WTC11 (cell line): ENCODE data around the gene HLTF.

Experiments
- CREB1 ChIP-seq: sonication (generic); formaldehyde crosslinking; IDR thresholded peaks from 2 replicates; pipeline ENCODE4 v1.8.0; 2023; ENCODE audit warnings: mild to moderate bottlenecking, missing genetic modification reagents
- GABPB1 ChIP-seq: sonication (generic); formaldehyde crosslinking; IDR thresholded peaks from 2 replicates; pipeline ENCODE4 v1.8.1; 2023; ENCODE audit warnings: mild to moderate bottlenecking, missing genetic modification reagents
- JUN ChIP-seq: sonication (generic); formaldehyde crosslinking; IDR thresholded peaks from 2 replicates; pipeline ENCODE4 v1.8.0; 2023; ENCODE audit warnings: mild to moderate bottlenecking, missing genetic modification reagents
- KAT7 ChIP-seq: sonication (generic); formaldehyde crosslinking; IDR thresholded peaks from 2 replicates; pipeline ENCODE4 v1.8.1; 2023; ENCODE audit warnings: missing genetic modification reagents, mild to moderate bottlenecking, borderline replicate concordance
- MYBL2 ChIP-seq: sonication (generic); formaldehyde crosslinking; IDR thresholded peaks from 2 replicates; pipeline ENCODE4 v1.8.1; 2023; ENCODE audit warnings: mild to moderate bottlenecking, moderate library complexity, missing genetic modification reagents
- NR3C1 ChIP-seq: sonication (generic); formaldehyde crosslinking; conservative IDR thresholded peaks from 2 replicates; pipeline ENCODE4 v1.8.1; 2023; ENCODE audit warnings: low read depth, mild to moderate bottlenecking, missing genetic modification reagents
- TP53 ChIP-seq: sonication (generic); formaldehyde crosslinking; IDR thresholded peaks from 2 replicates; pipeline ENCODE4 v1.8.1; 2023; ENCODE audit warnings: mild to moderate bottlenecking, missing genetic modification reagents
- TF ChIP-seq, protein P1 (sequence below): fragments of 200-600 bp; IDR thresholded peaks from 2 replicates; pipeline ENCODE4 v1.8.0; 2022; ENCODE audit warnings: antibody characterized with exemption
- TF ChIP-seq, protein P2 (sequence below): sonication (generic); formaldehyde crosslinking; IDR thresholded peaks from 2 replicates; pipeline ENCODE4 v1.8.1; 2022; ENCODE audit warnings: mild to moderate bottlenecking, moderate library complexity, missing genetic modification reagents
- TF ChIP-seq, protein P3 (sequence below): sonication (generic); formaldehyde crosslinking; conservative IDR thresholded peaks from 2 replicates; pipeline ENCODE4 v1.8.1; 2022; ENCODE audit warnings: mild to moderate bottlenecking, missing genetic modification reagents
- TF ChIP-seq, protein P4 (sequence below): sonication (generic); formaldehyde crosslinking; IDR thresholded peaks from 2 replicates; pipeline ENCODE4 v1.8.0; 2023; ENCODE audit warnings: missing genetic modification reagents, mild to moderate bottlenecking, borderline replicate concordance
- TF ChIP-seq, protein P5 (sequence below): sonication (generic); formaldehyde crosslinking; IDR thresholded peaks from 2 replicates; pipeline ENCODE4 v1.8.1; 2022; ENCODE audit warnings: missing genetic modification reagents, borderline replicate concordance
- TF ChIP-seq, protein P6 (sequence below): sonication (generic); formaldehyde crosslinking; IDR thresholded peaks from 2 replicates; pipeline ENCODE4 v1.8.1; 2023; ENCODE audit warnings: mild to moderate bottlenecking, missing genetic modification reagents, moderate library complexity

DNA sequence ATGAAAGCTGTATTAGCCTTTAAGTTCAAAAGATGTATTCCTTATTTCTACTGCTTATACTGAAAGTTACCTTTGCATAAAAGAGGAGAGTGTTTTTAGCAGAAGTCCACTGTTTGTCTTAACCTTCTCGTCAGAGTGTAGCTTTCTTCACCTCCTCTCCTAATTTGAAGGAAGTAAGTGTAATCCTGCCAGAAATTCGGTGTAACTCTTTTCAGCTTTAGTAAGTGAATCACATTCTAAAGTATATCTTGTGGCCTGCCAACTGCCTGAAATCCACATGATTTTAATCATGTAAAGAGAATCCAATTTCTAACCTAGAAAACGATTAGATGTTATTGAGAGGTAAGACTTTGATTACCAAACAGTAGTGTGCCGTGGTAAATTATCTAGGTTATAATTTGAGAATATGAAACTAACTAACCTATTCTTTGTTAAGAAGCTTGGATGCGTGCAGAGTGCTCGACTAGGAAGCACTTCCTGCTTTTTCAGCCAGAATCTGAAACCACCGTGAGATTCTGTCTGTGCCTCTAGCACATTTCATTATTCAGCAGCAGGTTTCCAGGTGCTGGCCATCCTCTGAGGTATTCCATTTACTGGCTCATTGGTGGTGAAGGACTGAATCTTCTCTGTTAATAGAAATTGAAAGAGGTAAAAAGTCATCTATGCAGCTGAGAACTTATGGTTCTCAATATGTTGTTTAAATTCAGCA, 87.5 kb downstream of the HLTF start:
- TF ChIP-seq, protein P1, sequence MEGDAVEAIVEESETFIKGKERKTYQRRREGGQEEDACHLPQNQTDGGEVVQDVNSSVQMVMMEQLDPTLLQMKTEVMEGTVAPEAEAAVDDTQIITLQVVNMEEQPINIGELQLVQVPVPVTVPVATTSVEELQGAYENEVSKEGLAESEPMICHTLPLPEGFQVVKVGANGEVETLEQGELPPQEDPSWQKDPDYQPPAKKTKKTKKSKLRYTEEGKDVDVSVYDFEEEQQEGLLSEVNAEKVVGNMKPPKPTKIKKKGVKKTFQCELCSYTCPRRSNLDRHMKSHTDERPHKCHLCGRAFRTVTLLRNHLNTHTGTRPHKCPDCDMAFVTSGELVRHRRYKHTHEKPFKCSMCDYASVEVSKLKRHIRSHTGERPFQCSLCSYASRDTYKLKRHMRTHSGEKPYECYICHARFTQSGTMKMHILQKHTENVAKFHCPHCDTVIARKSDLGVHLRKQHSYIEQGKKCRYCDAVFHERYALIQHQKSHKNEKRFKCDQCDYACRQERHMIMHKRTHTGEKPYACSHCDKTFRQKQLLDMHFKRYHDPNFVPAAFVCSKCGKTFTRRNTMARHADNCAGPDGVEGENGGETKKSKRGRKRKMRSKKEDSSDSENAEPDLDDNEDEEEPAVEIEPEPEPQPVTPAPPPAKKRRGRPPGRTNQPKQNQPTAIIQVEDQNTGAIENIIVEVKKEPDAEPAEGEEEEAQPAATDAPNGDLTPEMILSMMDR: no peak
- TF ChIP-seq GABPB1: no peak
- no peak for TF ChIP-seq MYBL2 (CRISPR knock-in tag)
- TF ChIP-seq, protein P2, sequence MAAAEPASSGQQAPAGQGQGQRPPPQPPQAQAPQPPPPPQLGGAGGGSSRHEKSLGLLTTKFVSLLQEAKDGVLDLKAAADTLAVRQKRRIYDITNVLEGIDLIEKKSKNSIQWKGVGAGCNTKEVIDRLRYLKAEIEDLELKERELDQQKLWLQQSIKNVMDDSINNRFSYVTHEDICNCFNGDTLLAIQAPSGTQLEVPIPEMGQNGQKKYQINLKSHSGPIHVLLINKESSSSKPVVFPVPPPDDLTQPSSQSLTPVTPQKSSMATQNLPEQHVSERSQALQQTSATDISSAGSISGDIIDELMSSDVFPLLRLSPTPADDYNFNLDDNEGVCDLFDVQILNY (CRISPR knock-in tag): no peak
- TF ChIP-seq KAT7: no peak
- TF ChIP-seq, protein P3, sequence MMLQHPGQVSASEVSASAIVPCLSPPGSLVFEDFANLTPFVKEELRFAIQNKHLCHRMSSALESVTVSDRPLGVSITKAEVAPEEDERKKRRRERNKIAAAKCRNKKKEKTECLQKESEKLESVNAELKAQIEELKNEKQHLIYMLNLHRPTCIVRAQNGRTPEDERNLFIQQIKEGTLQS (CRISPR knock-in tag): no peak
- TF ChIP-seq, protein P4, sequence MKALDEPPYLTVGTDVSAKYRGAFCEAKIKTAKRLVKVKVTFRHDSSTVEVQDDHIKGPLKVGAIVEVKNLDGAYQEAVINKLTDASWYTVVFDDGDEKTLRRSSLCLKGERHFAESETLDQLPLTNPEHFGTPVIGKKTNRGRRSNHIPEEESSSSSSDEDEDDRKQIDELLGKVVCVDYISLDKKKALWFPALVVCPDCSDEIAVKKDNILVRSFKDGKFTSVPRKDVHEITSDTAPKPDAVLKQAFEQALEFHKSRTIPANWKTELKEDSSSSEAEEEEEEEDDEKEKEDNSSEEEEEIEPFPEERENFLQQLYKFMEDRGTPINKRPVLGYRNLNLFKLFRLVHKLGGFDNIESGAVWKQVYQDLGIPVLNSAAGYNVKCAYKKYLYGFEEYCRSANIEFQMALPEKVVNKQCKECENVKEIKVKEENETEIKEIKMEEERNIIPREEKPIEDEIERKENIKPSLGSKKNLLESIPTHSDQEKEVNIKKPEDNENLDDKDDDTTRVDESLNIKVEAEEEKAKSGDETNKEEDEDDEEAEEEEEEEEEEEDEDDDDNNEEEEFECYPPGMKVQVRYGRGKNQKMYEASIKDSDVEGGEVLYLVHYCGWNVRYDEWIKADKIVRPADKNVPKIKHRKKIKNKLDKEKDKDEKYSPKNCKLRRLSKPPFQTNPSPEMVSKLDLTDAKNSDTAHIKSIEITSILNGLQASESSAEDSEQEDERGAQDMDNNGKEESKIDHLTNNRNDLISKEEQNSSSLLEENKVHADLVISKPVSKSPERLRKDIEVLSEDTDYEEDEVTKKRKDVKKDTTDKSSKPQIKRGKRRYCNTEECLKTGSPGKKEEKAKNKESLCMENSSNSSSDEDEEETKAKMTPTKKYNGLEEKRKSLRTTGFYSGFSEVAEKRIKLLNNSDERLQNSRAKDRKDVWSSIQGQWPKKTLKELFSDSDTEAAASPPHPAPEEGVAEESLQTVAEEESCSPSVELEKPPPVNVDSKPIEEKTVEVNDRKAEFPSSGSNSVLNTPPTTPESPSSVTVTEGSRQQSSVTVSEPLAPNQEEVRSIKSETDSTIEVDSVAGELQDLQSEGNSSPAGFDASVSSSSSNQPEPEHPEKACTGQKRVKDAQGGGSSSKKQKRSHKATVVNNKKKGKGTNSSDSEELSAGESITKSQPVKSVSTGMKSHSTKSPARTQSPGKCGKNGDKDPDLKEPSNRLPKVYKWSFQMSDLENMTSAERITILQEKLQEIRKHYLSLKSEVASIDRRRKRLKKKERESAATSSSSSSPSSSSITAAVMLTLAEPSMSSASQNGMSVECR (CRISPR knock-in tag): no peak
- TF ChIP-seq JUN (CRISPR knock-in tag): no peak
- TF ChIP-seq NR3C1 (CRISPR knock-in tag): no peak
- no peak for TF ChIP-seq CREB1 (CRISPR knock-in tag)
- TF ChIP-seq, protein P5, sequence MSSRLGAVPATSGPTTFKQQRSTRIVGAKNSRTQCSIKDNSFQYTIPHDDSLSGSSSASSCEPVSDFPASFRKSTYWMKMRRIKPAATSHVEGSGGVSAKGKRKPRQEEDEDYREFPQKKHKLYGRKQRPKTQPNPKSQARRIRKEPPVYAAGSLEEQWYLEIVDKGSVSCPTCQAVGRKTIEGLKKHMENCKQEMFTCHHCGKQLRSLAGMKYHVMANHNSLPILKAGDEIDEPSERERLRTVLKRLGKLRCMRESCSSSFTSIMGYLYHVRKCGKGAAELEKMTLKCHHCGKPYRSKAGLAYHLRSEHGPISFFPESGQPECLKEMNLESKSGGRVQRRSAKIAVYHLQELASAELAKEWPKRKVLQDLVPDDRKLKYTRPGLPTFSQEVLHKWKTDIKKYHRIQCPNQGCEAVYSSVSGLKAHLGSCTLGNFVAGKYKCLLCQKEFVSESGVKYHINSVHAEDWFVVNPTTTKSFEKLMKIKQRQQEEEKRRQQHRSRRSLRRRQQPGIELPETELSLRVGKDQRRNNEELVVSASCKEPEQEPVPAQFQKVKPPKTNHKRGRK (CRISPR knock-in tag): no peak
- TF ChIP-seq, protein P6, sequence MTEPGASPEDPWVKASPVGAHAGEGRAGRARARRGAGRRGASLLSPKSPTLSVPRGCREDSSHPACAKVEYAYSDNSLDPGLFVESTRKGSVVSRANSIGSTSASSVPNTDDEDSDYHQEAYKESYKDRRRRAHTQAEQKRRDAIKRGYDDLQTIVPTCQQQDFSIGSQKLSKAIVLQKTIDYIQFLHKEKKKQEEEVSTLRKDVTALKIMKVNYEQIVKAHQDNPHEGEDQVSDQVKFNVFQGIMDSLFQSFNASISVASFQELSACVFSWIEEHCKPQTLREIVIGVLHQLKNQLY (CRISPR knock-in tag): no peak
- TF ChIP-seq TP53 (CRISPR knock-in tag): no peak
